ENCODE measurements around the gene TMA16.
A peak's percentile ranks its signal among the peaks of the same experiment; 100 is the strongest.
"Not testable (repeated sequence)": the region's sequence is repeated elsewhere in the genome, so short reads cannot be mapped to it uniquely, and the experiment has no call there.

The TMA16 gene

DNA sequence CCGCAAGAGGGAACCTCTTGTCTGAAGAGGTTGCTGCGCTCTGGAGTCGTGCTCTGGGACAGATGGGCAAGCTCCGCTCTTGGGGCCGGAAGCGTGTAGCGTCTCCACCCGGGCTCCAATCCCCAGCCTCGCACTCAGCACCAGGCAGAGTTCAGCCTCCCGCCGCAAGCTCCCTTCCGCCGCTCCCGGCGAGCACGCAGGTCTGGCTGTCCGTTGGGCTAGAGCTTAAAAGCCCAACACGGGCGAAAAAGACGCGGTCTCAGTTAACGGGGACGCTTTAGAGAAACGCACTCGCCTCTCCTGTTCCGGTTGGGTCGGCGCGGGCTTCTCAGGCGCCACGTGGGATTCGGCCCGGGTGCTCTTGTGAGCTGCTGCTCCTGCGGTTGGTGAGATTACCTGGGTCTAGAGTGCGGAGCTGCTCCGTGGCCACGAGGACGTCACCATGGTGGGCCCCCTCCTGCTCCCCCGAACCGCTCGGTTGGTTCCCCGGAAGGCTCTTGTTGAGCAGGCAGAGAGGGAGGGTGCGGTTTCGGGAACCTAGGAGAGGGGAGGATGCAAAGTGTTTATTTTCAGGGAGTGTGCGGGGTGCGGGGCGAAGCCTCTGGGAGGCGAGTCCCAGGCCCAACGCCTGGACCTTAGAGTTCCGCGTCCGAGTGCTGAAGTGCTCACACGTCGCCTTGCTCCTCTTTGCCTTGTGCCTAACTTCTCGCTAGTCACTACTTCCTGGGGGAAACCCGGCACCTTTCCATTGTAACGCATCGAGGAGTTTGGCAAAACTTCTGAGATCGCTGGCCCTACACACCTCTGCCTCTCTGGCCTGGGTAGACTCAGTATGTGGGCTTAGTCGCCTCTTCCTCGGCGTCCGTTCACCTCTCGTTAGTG, at the start of gene TMA16:
Gene TMA16, plus strand, starts transcription at position 331 of the 882 bp plus-strand sequence. Its CDS starts 112 bp downstream, at position 443.
- Histone ChIP-seq H3K36me3 (ENCODE audit: insufficient read depth, low read length) (peaks cover 29% of the 10 kb centered on the region), H3K27ac (peak within 1 kb of the TSS; percentile 97), H3K9ac (ENCODE audit: insufficient read length) (peak within 1 kb of the TSS; percentile 99), H3K9me3 (ENCODE audit: low read depth, low read length) (peaks cover under 1% of the 10 kb centered on the region; the same call in 1 of the 2 replicates), H3K4me3 (peak within 1 kb of the TSS; percentile 100)
- TF ChIP-seq POLR2AphosphoS5 (IDR thresholded peaks at IDR 0.05; ENCODE audit: borderline replicate concordance, low read depth, low read length) (peak; percentile 90), EZH2 (IDR thresholded peaks at IDR 0.05) (no peak)
- DNase-seq (ENCODE audit: low read depth, low spot score) = peak; percentile 81

DNA sequence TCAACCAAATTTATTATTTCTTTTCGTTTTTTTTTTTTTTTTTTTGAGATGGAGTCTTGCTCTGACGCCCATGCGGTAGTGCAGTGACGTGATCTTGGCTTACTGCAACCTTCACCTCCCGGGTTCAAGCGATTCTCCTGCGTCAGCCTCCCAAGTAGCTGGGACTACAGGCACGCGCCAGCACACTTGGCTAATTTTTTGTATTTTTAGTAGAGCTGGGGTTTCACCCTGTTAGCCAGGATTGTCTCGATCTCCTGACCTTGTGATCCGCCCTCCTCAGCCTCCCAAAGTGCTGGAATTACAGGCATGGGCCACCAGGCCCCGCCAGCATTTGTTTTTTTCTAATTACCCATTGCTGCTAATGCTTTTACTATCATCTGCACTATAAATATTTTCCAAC, 47.5 kb upstream of the TMA16 start:
- not testable (repeated sequence) for H3K4me3 ChIP-seq; H3K36me3 ChIP-seq (ENCODE audit: insufficient read depth, low read length); DNase-seq (ENCODE audit: low read depth, low spot score); H3K9ac ChIP-seq (ENCODE audit: insufficient read length); H3K9me3 ChIP-seq (ENCODE audit: low read depth, low read length)
- H3K27ac ChIP-seq = peak overlapping the region; percentile 42; the same call in 1 of the 2 replicates

DNA sequence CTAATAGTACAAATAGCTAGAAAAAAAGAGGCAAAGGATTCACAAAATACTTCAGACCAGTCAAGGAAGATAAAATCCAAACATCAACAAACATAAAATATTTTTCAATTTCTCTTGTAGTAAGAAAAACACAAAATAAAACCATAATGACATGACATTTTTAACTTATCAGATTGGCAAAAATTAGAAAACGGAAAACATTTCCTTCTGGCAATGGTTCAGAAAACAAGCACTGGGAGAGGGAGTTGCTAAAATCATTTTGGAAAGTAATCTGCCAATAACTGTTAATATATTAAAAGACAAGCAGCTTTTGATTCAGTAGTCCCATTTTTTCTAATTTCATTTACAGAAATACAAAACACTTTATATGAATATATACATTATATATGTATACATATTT, 47.0 kb upstream of the TMA16 start:
- H3K4me3 ChIP-seq = no peak overlapping the region
- H3K9ac ChIP-seq (ENCODE audit: insufficient read length) = no peak overlapping the region
- H3K9me3 ChIP-seq (ENCODE audit: low read depth, low read length) = no peaks in the 10 kb centered on the region
- no peak for TF ChIP-seq POLR2AphosphoS5 (IDR thresholded peaks at IDR 0.05; ENCODE audit: borderline replicate concordance, low read depth, low read length)
- no peak for TF ChIP-seq EZH2 (IDR thresholded peaks at IDR 0.05)
- TF ChIP-seq FOXP2 (optimal IDR thresholded peaks at IDR 0.05; ENCODE audit: control extremely low read depth, extremely low read length, insufficient read depth) = no peak
- no peak for DNase-seq (ENCODE audit: low read depth, low spot score)
- H3K36me3 ChIP-seq (ENCODE audit: insufficient read depth, low read length) = no peaks in the 10 kb centered on the region
- peak overlapping the region; percentile 42; the same call in 1 of the 2 replicates for H3K27ac ChIP-seq

DNA sequence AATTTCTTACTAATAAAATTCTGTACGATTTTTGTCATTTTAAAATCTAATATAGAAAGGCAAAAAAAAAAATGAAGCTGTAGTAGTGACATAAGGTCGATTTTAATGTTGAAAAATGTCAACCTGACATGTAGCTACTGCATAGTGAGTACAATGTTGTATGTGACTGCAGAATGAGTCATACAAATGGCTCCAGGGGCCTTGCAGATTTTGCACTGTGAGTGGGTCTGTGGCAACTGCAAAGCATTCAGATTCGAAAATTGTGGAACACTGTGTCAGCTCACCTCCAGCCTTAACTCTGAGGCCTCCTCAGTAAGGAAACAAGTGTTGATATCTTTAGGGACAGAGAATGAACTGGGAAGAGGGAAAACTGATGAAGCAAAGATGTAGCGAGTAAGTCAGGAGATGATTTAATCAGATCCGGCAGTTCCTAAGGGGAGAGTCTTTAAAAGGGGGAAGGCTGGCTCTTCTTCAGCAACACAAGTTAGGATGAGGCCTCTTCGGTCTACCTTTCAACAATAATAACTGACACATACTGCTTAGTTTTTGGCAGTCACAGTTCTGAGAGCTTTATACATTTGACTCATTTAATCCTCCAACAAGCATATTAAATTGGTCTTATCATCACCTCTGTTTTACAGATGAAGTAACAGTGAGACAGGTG, 45.8 kb upstream of the TMA16 start:
- peak; percentile 20 for DNase-seq (ENCODE audit: low read depth, low spot score)
- no peaks in the 10 kb centered on the region for H3K36me3 ChIP-seq (ENCODE audit: insufficient read depth, low read length)
- H3K27ac ChIP-seq = peak overlapping the region; percentile 28; the same call in 1 of the 2 replicates
- no peaks in the 10 kb centered on the region for H3K9me3 ChIP-seq (ENCODE audit: low read depth, low read length)
- no peak overlapping the region for H3K9ac ChIP-seq (ENCODE audit: insufficient read length)
- no peak overlapping the region for H3K4me3 ChIP-seq
- TF ChIP-seq POLR2AphosphoS5 (IDR thresholded peaks at IDR 0.05; ENCODE audit: borderline replicate concordance, low read depth, low read length) (no peak), EZH2 (IDR thresholded peaks at IDR 0.05) (no peak), FOXP2 (optimal IDR thresholded peaks at IDR 0.05; ENCODE audit: control extremely low read depth, extremely low read length, insufficient read depth) (no peak)

DNA sequence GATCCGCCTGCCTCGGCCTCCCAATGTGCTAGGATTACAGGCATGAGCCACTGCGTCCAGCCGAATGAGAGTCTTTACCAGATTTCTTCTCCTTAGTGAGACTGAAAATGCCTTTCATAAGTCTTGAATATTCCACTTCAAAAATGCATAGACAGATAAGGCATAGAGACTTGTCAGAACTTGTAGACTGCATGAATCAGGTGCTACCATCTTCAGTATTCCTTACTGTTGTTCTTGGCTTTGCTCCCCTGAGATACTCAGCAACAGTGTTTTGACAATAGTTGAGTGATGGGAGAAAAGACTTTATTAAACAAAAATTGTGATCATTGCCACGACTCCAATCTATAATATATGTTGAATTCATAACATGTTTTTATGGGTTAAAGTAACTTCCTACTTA, 31.9 kb upstream of the TMA16 start:
- no peak overlapping the region for H3K9ac ChIP-seq (ENCODE audit: insufficient read length)
- no peak for DNase-seq (ENCODE audit: low read depth, low spot score)
- H3K4me3 ChIP-seq = no peak overlapping the region
- TF ChIP-seq FOXP2 (optimal IDR thresholded peaks at IDR 0.05; ENCODE audit: control extremely low read depth, extremely low read length, insufficient read depth) = no peak
- TF ChIP-seq POLR2AphosphoS5 (IDR thresholded peaks at IDR 0.05; ENCODE audit: borderline replicate concordance, low read depth, low read length) = no peak
- TF ChIP-seq EZH2 (IDR thresholded peaks at IDR 0.05) = no peak
- no peaks in the 10 kb centered on the region for H3K36me3 ChIP-seq (ENCODE audit: insufficient read depth, low read length)
- H3K9me3 ChIP-seq (ENCODE audit: low read depth, low read length) = no peaks in the 10 kb centered on the region
- H3K27ac ChIP-seq = no peak overlapping the region

DNA sequence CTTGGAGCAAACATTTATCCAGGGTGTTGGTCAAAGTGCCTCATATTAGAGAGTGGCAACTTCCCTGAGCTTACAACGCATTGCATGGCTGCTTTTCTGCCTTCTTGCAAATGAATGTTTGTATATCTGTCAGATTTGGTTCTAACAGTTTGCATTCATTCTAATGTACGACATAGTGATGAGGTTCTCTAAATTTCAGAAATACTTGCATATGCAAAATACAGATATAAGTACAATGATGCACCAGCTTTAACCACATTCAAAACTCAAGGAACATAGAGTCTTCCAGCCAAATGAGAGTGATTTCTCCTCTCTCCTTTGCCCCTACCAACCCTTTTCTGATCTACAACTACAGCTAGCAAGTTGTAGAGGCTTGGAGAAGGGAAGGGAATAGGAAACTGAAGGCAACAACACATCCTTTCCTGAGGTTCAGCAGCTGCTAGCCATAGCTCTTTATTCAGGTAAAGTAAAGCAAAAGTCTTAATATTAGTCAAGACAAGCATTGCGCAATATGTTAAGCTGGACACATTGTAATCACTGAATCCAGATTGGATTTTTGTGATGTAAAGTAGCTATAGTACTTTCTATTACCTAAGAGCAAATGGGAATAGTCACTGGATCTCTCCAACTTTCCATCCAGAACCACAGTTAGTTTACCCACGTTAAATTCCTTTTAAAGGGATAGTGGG, 27.3 kb upstream of the TMA16 start:
- H3K36me3 ChIP-seq (ENCODE audit: insufficient read depth, low read length) = no peaks in the 10 kb centered on the region
- H3K4me3 ChIP-seq = no peak overlapping the region
- H3K9me3 ChIP-seq (ENCODE audit: low read depth, low read length) = no peaks in the 10 kb centered on the region
- no peak overlapping the region for H3K27ac ChIP-seq
- TF ChIP-seq FOXP2 (optimal IDR thresholded peaks at IDR 0.05; ENCODE audit: control extremely low read depth, extremely low read length, insufficient read depth) (no peak), POLR2AphosphoS5 (IDR thresholded peaks at IDR 0.05; ENCODE audit: borderline replicate concordance, low read depth, low read length) (no peak), EZH2 (IDR thresholded peaks at IDR 0.05) (no peak)
- H3K9ac ChIP-seq (ENCODE audit: insufficient read length) = no peak overlapping the region
- DNase-seq (ENCODE audit: low read depth, low spot score) = no peak

DNA sequence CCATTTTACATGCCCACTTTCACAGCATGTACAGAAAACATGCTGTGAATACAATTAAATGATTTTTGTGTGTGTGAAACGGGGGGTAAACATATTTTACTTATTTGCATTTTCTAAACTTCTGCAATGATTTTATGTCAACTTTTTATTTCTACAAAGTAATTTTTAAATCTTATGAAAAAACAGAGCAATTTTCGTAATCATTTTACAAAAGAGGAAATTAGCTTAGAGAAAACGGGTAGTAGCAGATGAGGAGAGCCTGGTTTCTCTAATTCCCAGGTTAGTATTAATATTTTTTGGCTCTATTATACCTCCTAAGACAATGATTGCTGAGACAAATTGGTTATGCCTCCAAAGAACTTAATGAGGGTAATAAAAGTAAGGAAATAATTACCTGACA, 24.1 kb upstream of the TMA16 start:
- H3K4me3 ChIP-seq = no peak overlapping the region
- no peaks in the 10 kb centered on the region for H3K9me3 ChIP-seq (ENCODE audit: low read depth, low read length)
- TF ChIP-seq EZH2 (IDR thresholded peaks at IDR 0.05) = no peak
- TF ChIP-seq POLR2AphosphoS5 (IDR thresholded peaks at IDR 0.05; ENCODE audit: borderline replicate concordance, low read depth, low read length) = no peak
- no peak for TF ChIP-seq FOXP2 (optimal IDR thresholded peaks at IDR 0.05; ENCODE audit: control extremely low read depth, extremely low read length, insufficient read depth)
- DNase-seq (ENCODE audit: low read depth, low spot score) = no peak
- no peak overlapping the region for H3K27ac ChIP-seq
- H3K36me3 ChIP-seq (ENCODE audit: insufficient read depth, low read length) = no peaks in the 10 kb centered on the region
- H3K9ac ChIP-seq (ENCODE audit: insufficient read length) = no peak overlapping the region

DNA sequence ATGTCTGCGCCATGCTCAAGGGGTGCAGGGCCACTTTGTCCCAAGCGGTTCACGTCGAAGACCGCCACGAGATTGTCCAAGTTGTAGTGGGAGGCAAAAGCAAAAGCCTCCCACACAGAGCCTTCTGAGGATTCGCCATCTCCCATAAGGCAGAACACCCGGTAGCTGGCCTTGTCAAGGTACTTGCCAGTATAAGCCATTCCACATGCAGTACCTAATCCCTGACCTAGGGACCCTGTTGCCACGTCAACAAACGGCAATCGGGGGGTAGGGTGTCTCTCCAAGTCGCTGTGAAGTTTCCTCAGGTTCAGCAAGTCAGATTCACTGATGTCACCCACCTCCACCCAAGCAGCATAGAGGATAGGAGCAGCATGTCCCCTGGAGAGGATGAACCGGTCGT, 21.4 kb upstream of the TMA16 start:
- Histone ChIP-seq H3K36me3 (ENCODE audit: insufficient read depth, low read length) (no peaks in the 10 kb centered on the region), H3K27ac (no peak overlapping the region), H3K9me3 (ENCODE audit: low read depth, low read length) (no peaks in the 10 kb centered on the region), H3K9ac (ENCODE audit: insufficient read length) (no peak overlapping the region), H3K4me3 (no peak overlapping the region)
- TF ChIP-seq POLR2AphosphoS5 (IDR thresholded peaks at IDR 0.05; ENCODE audit: borderline replicate concordance, low read depth, low read length) (no peak), FOXP2 (optimal IDR thresholded peaks at IDR 0.05; ENCODE audit: control extremely low read depth, extremely low read length, insufficient read depth) (no peak), EZH2 (IDR thresholded peaks at IDR 0.05) (no peak)
- DNase-seq (ENCODE audit: low read depth, low spot score) = no peak
